WTC11 (cell line): ENCODE data around the gene DROSHA.

Source experiments
- FOXJ3 ChIP-seq: sonication (generic); formaldehyde crosslinking; IDR thresholded peaks from 2 replicates; pipeline ENCODE4 v1.9.0; 2021; ENCODE audit warnings: missing genetic modification reagents, mild to moderate bottlenecking, borderline replicate concordance
- FOXK1 ChIP-seq: sonication (generic); formaldehyde crosslinking; IDR thresholded peaks from 2 replicates; pipeline ENCODE4 v1.8.0; 2022; ENCODE audit warnings: mild to moderate bottlenecking, moderate library complexity, missing genetic modification reagents
- NFE2L1 ChIP-seq: sonication (generic); formaldehyde crosslinking; IDR thresholded peaks from 2 replicates; pipeline ENCODE4 v1.8.1; 2023; ENCODE audit warnings: missing genetic modification reagents
- NFYB ChIP-seq: sonication (generic); formaldehyde crosslinking; conservative IDR thresholded peaks from 2 replicates; pipeline ENCODE4 v1.8.0; 2022; ENCODE audit warnings: low read depth, missing genetic modification reagents
- NR1H2 ChIP-seq: sonication (generic); formaldehyde crosslinking; IDR thresholded peaks from 2 replicates; pipeline ENCODE4 v1.9.0; 2021; ENCODE audit warnings: mild to moderate bottlenecking, moderate library complexity, missing genetic modification reagents
- TEAD1 ChIP-seq: sonication (generic); formaldehyde crosslinking; IDR thresholded peaks from 2 replicates; pipeline ENCODE4 v1.8.0; 2022; ENCODE audit warnings: mild to moderate bottlenecking, missing genetic modification reagents
- TF ChIP-seq, protein P1 (sequence below): sonication (generic); formaldehyde crosslinking; IDR thresholded peaks from 2 replicates; pipeline ENCODE4 v1.8.0; 2022; ENCODE audit warnings: mild to moderate bottlenecking, missing genetic modification reagents
- TF ChIP-seq, protein P2 (sequence below): fragments of 200-600 bp; IDR thresholded peaks from 2 replicates; pipeline ENCODE4 v1.8.0; 2022; ENCODE audit warnings: antibody characterized with exemption
- TF ChIP-seq, protein P3 (sequence below): sonication (generic); formaldehyde crosslinking; IDR thresholded peaks from 2 replicates; pipeline ENCODE4 v1.8.1; 2023; ENCODE audit warnings: mild to moderate bottlenecking, missing genetic modification reagents, moderate library complexity
- TF ChIP-seq, protein P4 (sequence below): sonication (generic); formaldehyde crosslinking; IDR thresholded peaks from 2 replicates; pipeline ENCODE4 v1.8.1; 2023; ENCODE audit warnings: mild to moderate bottlenecking, missing genetic modification reagents, moderate library complexity
- TF ChIP-seq, protein P5 (sequence below): sonication (generic); formaldehyde crosslinking; IDR thresholded peaks from 2 replicates; pipeline ENCODE4 v1.8.0; 2022; ENCODE audit warnings: mild to moderate bottlenecking, missing genetic modification reagents

DNA sequence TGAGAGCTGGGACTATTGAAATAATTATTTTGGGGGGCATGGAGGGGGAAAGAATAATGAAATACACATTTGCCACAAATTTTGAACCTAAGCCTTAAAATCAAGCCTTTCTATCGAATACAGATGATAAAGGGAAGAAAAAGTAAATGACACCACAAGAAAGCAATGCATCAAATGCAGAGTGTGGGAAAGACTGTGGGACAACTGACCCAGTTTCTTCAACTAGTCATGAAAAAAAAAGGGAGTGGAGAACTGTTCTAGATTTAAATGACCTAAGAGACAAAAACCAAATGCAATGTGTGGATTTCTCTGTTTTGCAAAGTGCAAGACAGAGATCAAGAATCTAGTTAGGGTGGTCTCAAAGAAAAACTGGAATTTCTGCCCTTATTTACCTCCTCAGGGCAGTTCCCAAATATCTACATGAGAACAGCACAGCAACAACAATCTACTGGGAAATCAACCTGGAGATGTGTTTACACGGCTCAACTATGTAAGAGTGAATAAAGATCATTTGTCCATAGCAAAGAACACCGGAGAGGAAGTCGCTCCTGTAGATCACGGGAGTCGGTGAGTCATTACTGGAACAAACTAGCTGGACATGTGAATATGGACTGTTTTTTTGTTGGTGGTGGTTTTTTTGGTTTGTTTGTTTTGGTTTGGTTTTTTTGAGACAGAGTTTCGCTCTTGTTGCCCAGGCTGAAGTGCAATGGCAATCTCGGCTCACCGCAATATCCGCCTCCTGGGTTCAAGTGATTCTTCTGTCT, 145.9 kb downstream of the DROSHA start:
- TF ChIP-seq, protein P1, sequence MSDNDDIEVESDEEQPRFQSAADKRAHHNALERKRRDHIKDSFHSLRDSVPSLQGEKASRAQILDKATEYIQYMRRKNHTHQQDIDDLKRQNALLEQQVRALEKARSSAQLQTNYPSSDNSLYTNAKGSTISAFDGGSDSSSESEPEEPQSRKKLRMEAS (CRISPR knock-in tag): no peak
- TF ChIP-seq NFYB (CRISPR knock-in tag): no peak
- TF ChIP-seq NFE2L1 (CRISPR knock-in tag): no peak
- TF ChIP-seq, protein P2, sequence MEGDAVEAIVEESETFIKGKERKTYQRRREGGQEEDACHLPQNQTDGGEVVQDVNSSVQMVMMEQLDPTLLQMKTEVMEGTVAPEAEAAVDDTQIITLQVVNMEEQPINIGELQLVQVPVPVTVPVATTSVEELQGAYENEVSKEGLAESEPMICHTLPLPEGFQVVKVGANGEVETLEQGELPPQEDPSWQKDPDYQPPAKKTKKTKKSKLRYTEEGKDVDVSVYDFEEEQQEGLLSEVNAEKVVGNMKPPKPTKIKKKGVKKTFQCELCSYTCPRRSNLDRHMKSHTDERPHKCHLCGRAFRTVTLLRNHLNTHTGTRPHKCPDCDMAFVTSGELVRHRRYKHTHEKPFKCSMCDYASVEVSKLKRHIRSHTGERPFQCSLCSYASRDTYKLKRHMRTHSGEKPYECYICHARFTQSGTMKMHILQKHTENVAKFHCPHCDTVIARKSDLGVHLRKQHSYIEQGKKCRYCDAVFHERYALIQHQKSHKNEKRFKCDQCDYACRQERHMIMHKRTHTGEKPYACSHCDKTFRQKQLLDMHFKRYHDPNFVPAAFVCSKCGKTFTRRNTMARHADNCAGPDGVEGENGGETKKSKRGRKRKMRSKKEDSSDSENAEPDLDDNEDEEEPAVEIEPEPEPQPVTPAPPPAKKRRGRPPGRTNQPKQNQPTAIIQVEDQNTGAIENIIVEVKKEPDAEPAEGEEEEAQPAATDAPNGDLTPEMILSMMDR: no peak
- TF ChIP-seq FOXK1 (CRISPR knock-in tag): no peak
- TF ChIP-seq, protein P3, sequence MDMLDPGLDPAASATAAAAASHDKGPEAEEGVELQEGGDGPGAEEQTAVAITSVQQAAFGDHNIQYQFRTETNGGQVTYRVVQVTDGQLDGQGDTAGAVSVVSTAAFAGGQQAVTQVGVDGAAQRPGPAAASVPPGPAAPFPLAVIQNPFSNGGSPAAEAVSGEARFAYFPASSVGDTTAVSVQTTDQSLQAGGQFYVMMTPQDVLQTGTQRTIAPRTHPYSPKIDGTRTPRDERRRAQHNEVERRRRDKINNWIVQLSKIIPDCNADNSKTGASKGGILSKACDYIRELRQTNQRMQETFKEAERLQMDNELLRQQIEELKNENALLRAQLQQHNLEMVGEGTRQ (CRISPR knock-in tag): no peak
- TF ChIP-seq NR1H2: no peak
- TF ChIP-seq, protein P4, sequence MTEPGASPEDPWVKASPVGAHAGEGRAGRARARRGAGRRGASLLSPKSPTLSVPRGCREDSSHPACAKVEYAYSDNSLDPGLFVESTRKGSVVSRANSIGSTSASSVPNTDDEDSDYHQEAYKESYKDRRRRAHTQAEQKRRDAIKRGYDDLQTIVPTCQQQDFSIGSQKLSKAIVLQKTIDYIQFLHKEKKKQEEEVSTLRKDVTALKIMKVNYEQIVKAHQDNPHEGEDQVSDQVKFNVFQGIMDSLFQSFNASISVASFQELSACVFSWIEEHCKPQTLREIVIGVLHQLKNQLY (CRISPR knock-in tag): no peak
- TF ChIP-seq FOXJ3: no peak
- no peak for TF ChIP-seq TEAD1 (CRISPR knock-in tag)
- TF ChIP-seq, protein P5, sequence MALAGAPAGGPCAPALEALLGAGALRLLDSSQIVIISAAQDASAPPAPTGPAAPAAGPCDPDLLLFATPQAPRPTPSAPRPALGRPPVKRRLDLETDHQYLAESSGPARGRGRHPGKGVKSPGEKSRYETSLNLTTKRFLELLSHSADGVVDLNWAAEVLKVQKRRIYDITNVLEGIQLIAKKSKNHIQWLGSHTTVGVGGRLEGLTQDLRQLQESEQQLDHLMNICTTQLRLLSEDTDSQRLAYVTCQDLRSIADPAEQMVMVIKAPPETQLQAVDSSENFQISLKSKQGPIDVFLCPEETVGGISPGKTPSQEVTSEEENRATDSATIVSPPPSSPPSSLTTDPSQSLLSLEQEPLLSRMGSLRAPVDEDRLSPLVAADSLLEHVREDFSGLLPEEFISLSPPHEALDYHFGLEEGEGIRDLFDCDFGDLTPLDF (CRISPR knock-in tag): no peak
